LNCAP (cell line): Measurements from ENCODE around the gene ANAPC16.

Experiments
- TF ChIP-seq, protein P1 (sequence below): fragments of 450-650 bp; IDR thresholded peaks from 2 replicates; pipeline ENCODE4 v1.5.1; 2017; ENCODE audit warnings: mild to moderate bottlenecking

ANAPC16 gene

GRCh38 chr10:72200883-72201282, 14.9 kb upstream of the ANAPC16 start:
- TF ChIP-seq, protein P1, sequence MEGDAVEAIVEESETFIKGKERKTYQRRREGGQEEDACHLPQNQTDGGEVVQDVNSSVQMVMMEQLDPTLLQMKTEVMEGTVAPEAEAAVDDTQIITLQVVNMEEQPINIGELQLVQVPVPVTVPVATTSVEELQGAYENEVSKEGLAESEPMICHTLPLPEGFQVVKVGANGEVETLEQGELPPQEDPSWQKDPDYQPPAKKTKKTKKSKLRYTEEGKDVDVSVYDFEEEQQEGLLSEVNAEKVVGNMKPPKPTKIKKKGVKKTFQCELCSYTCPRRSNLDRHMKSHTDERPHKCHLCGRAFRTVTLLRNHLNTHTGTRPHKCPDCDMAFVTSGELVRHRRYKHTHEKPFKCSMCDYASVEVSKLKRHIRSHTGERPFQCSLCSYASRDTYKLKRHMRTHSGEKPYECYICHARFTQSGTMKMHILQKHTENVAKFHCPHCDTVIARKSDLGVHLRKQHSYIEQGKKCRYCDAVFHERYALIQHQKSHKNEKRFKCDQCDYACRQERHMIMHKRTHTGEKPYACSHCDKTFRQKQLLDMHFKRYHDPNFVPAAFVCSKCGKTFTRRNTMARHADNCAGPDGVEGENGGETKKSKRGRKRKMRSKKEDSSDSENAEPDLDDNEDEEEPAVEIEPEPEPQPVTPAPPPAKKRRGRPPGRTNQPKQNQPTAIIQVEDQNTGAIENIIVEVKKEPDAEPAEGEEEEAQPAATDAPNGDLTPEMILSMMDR: no peak

- TF ChIP-seq, protein P1: no peak
Observed at GRCh38 chr10:72201293-72201692, 14.5 kb upstream of the ANAPC16 start.

DNA sequence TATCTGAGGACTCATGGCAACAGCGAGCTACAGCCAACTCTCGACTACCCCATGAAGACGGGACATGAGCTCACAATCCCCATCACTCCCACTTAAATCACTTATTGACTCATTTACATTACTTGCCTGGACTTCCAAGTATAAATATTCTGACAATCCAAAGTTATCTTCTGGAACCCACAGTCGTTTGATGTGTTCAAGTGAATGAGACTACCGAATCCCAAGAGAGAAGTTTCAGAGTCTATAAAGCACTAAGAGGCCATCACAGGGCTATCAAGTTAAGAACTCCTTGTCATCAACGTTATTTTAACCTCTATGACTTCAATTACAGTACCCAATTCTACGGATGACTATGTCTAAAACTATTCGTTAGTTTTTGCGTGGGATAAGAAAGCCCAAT, 11.5 kb upstream of the ANAPC16 start:
- TF ChIP-seq, protein P1: no peak

DNA sequence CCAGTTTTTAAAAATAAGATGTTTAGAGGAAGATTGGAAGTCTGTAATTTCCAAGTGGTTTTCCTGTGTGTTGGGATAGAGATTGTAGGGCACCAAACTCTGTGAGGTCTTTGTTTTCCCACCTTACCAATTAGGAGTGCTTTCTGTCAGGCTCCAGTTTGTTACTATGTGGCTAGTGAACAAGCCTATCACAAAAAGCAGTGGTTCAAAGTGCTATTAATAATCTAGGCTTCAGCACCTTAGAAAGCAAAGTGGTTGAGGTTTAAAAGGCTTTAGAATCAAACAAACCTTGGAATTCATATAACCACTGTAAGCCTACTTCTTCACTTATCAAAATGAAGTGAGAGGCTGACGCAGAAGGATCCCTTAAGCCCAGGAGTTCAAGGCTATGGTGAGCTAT, 11.1 kb upstream of the ANAPC16 start:
- TF ChIP-seq, protein P1: no peak

GRCh38 chr10:72206511-72207229, 9.1 kb upstream of the ANAPC16 start:
- TF ChIP-seq, protein P1: no peak

- TF ChIP-seq, protein P1: no peak
Observed at GRCh38 chr10:72218325-72218724, 2.5 kb downstream of the ANAPC16 start.

- TF ChIP-seq, protein P1: no peak
Observed at GRCh38 chr10:72218726-72219125, 2.9 kb downstream of the ANAPC16 start.
